Measurements from ENCODE around the gene COL28A1.

- TF ChIP-seq, protein P1, sequence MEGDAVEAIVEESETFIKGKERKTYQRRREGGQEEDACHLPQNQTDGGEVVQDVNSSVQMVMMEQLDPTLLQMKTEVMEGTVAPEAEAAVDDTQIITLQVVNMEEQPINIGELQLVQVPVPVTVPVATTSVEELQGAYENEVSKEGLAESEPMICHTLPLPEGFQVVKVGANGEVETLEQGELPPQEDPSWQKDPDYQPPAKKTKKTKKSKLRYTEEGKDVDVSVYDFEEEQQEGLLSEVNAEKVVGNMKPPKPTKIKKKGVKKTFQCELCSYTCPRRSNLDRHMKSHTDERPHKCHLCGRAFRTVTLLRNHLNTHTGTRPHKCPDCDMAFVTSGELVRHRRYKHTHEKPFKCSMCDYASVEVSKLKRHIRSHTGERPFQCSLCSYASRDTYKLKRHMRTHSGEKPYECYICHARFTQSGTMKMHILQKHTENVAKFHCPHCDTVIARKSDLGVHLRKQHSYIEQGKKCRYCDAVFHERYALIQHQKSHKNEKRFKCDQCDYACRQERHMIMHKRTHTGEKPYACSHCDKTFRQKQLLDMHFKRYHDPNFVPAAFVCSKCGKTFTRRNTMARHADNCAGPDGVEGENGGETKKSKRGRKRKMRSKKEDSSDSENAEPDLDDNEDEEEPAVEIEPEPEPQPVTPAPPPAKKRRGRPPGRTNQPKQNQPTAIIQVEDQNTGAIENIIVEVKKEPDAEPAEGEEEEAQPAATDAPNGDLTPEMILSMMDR (IDR thresholded peaks at IDR 0.05), result no peak
- TF ChIP-seq EP300 (IDR thresholded peaks at IDR 0.05) (no peak), POLR2A (IDR thresholded peaks at IDR 0.05; ENCODE audit: low read depth) (no peak), POLR2AphosphoS5 (IDR thresholded peaks at IDR 0.05) (no peak)
Measured at GRCh38 chr7:7427363-7427762, 108.3 kb downstream of the COL28A1 start.
